Liver (tissue), 9 donors: ENCODE measurements around the gene CDH4. TPM values are rescaled to one million over a fixed set of nuclear protein-coding genes. Genes with fewer than 3 reads are reported as not detected.

Experiments
- DNase-seq: peaks from one replicate; pipeline ENCODE4 v3.0.0-alpha.2; 2017; ENCODE audit warnings: low spot score
- H3K27ac ChIP-seq, 2 donors: one replicate each; pipeline ENCODE4 v1.7.0; 2013; ENCODE audit warnings: inconsistent platforms in 2 of 2, low read length in 2 of 2, control low read depth in 1 of 2, low read depth in 1 of 2, mild to moderate bottlenecking in 1 of 2
- H3K27me3 ChIP-seq, 4 donors: one replicate each; pipeline versions ENCODE4 v1.6.1 to v1.7.0; 2013; ENCODE audit warnings: low read length in 3 of 4, inconsistent platforms in 1 of 4, mild to moderate bottlenecking in 1 of 4, moderate library complexity in 1 of 4; ENCODE audit not compliant: control insufficient read depth in 4 of 4, insufficient read depth in 4 of 4
- H3K36me3 ChIP-seq, 4 donors: one replicate each; pipeline versions ENCODE4 v1.6.1 to v1.7.0; 2013; ENCODE audit warnings: low read length in 3 of 4, mild to moderate bottlenecking in 3 of 4, low read depth in 1 of 4, moderate library complexity in 1 of 4; ENCODE audit not compliant: control insufficient read depth in 4 of 4, insufficient read depth in 3 of 4
- H3K4me1 ChIP-seq, 4 donors: one replicate each; pipeline versions ENCODE4 v1.6.1 to v1.7.0; 2013; ENCODE audit warnings: low read length in 3 of 4, mild to moderate bottlenecking in 3 of 4, moderate library complexity in 1 of 4; ENCODE audit not compliant: control insufficient read depth in 4 of 4, insufficient read depth in 4 of 4
- H3K4me3 ChIP-seq, 3 donors: one replicate each; pipeline versions ENCODE4 v1.6.1 to v1.7.0; 2013; ENCODE audit warnings: low read length in 3 of 3, control low read depth in 1 of 3, low read depth in 1 of 3, mild to moderate bottlenecking in 1 of 3
- H3K9ac ChIP-seq, 2 donors: one replicate each; pipeline ENCODE4 v1.7.0; 2013; ENCODE audit warnings: low read length in 2 of 2, mild to moderate bottlenecking in 2 of 2, moderate library complexity in 2 of 2, control low read depth in 1 of 2, low read depth in 1 of 2
- H3K9me3 ChIP-seq, 4 donors: one replicate each; pipeline versions ENCODE4 v1.6.1 to v1.7.0; 2013; ENCODE audit warnings: low read length in 3 of 4; ENCODE audit not compliant: control insufficient read depth in 4 of 4
- EGR1 ChIP-seq, 2 donors: IDR thresholded peaks; 2 replicates each; pipeline ENCODE4 v1.6.1; 2016 to 2018; ENCODE audit warnings: antibody characterized with exemption in 2 of 2, low read depth in 2 of 2
- FOXA1 ChIP-seq: IDR thresholded peaks from 2 replicates; pipeline ENCODE4 v1.6.1; 2016; ENCODE audit warnings: antibody characterized with exemption
- FOXA2 ChIP-seq: IDR thresholded peaks from 2 replicates; pipeline ENCODE4 v1.6.1; 2016; ENCODE audit warnings: antibody characterized with exemption
- GABPA ChIP-seq, 2 donors: IDR thresholded peaks in 1 of 2; conservative IDR thresholded peaks in 1 of 2; 2 replicates each; pipeline ENCODE4 v1.6.1; 2016; ENCODE audit warnings: antibody characterized with exemption in 2 of 2, mild to moderate bottlenecking in 1 of 2, moderate library complexity in 1 of 2
- HNF4A ChIP-seq, 2 donors: conservative IDR thresholded peaks; 2 replicates each; pipeline ENCODE4 v1.6.1; 2016; ENCODE audit warnings: antibody characterized with exemption in 2 of 2, mild to moderate bottlenecking in 2 of 2
- HNF4G ChIP-seq: IDR thresholded peaks from 2 replicates; pipeline ENCODE4 v1.6.1; 2016; ENCODE audit warnings: antibody characterized with exemption
- JUND ChIP-seq, 2 donors: IDR thresholded peaks; 2 replicates each; pipeline ENCODE4 v1.6.1; 2016; ENCODE audit warnings: antibody characterized with exemption in 2 of 2
- NR2F2 ChIP-seq: IDR thresholded peaks from 2 replicates; pipeline ENCODE4 v1.6.1; 2016; ENCODE audit warnings: antibody characterized with exemption
- RAD21 ChIP-seq, 2 donors: IDR thresholded peaks; 2 replicates each; pipeline ENCODE4 v1.6.1; 2016; ENCODE audit warnings: antibody characterized with exemption in 2 of 2, mild to moderate bottlenecking in 2 of 2
- RXRA ChIP-seq, 2 donors: IDR thresholded peaks; 2 replicates each; pipeline ENCODE4 v1.6.1; 2017 to 2018; ENCODE audit warnings: antibody characterized with exemption in 2 of 2, mild to moderate bottlenecking in 1 of 2
- SP1 ChIP-seq: IDR thresholded peaks from 2 replicates; pipeline ENCODE4 v1.6.1; 2018; ENCODE audit warnings: antibody characterized with exemption, mild to moderate bottlenecking
- TAF1 ChIP-seq: conservative IDR thresholded peaks from 2 replicates; pipeline ENCODE4 v1.6.1; 2016; ENCODE audit warnings: antibody characterized with exemption, mild to moderate bottlenecking
- YY1 ChIP-seq: IDR thresholded peaks from 2 replicates; pipeline ENCODE4 v1.6.1; 2016; ENCODE audit warnings: antibody characterized with exemption, mild to moderate bottlenecking
- WGBS: extraction: QIAGEN DNeasy Blood & Tissue Kit; methylation state at CpG from one replicate; pipeline ENCODE4 v1.1.7; 2013; 5-methylcytosine and 5-hydroxymethylcytosine counted together
- polyA plus RNA-seq, 2 donors: library from polyadenylated mRNA; stranded (reverse) in 1 of 2; unstranded in 1 of 2; fragments of 200-250 nt in 1 of 2; fragments of >200 nt in 1 of 2; fragmentation: Nextera tagmentation in 1 of 2; extraction: Ambion mirVana in 1 of 2; gene quantifications; one replicate each; pipeline versions ENCODE4 v1.2.1 to v1.2.3, GENCODE V29; 2013 to 2015
- total RNA-seq, 2 donors: library from RNA; depleted of rRNA; stranded (reverse); fragments of >200 nt; gene quantifications; one replicate each; pipeline ENCODE4 v1.2.3, GENCODE V29; 2014
- TF ChIP-seq, protein P1 (sequence below): IDR thresholded peaks from 2 replicates; pipeline ENCODE4 v1.6.1; 2016; ENCODE audit warnings: antibody characterized with exemption
- TF ChIP-seq, protein P2 (sequence below): IDR thresholded peaks from 2 replicates; pipeline ENCODE4 v1.6.1; 2016; ENCODE audit warnings: antibody characterized with exemption, mild to moderate bottlenecking
- TF ChIP-seq, protein P3 (sequence below): fragments of 150-350 bp; IDR thresholded peaks from 2 replicates; pipeline ENCODE4 v1.5.1; 2017; ENCODE audit warnings: improper control_type of control experiment, low read depth, low read length; ENCODE audit not compliant: missing input control
- TF ChIP-seq, protein P4 (sequence below): IDR thresholded peaks from 2 replicates; pipeline ENCODE4 v1.6.1; 2016; ENCODE audit warnings: antibody characterized with exemption
- TF ChIP-seq, protein P5 (sequence below): IDR thresholded peaks from 2 replicates; pipeline ENCODE4 v1.6.1; 2016; ENCODE audit warnings: antibody characterized with exemption
- donor health status: healthy.
- donor health status: healthy.
- donor health status: healthy.
- donor health status: healthy.
- donor health status: healthy.

CDH4 gene
- total and polyA plus RNA-seq, 4 donors: 0.03 to 0.25 (median 0.19) TPM; not detected in 1

DNA sequence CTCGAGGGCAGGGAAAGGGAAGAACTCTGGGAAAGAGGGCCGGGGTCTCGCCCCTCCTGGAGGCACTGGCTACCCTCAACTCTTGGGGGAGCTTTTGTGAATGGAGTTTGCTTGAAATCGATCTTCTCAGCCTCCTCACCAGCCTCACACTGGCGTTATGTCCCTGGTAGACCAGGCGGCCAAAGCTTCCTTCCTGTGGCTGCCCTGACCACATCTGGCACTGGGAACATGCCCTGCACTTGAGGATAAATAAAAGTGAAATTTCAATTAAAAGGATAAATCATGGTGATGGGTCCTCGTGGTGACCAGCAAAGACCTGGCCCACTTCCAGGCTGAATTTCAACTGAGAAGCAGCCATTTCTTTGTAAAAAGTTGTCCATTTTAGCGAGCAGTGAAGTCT is 578.9 kb downstream of the CDH4 start:
- Histone ChIP-seq H3K4me1 (no peaks in the 10 kb centered on the region), H3K9ac (no peak overlapping the region), H3K9me3 (peaks cover 0 to 5% (median 0%) of the 10 kb centered on the region in 4 donors), H3K36me3 (no peaks in the 10 kb centered on the region), H3K27me3 (peaks cover 0 to 7% (median 0%) of the 10 kb centered on the region in 4 donors), H3K4me3 (no peak overlapping the region), H3K27ac (no peak overlapping the region)
- DNase-seq: no peak
- 69% methylated on average over 8 of the region's 8 CpGs for WGBS
- TF ChIP-seq FOXA2 (no peak), HNF4A (conservative IDR thresholded peaks at IDR 0.05) (no peak), YY1 (no peak), SP1 (no peak), GABPA (IDR thresholded peaks at IDR 0.05 in 1 of 2, conservative IDR thresholded peaks at IDR 0.05 in 1 of 2) (no peak), RXRA (IDR thresholded peaks at IDR 0.05) (no peak), TAF1 (no peak), RAD21 (IDR thresholded peaks at IDR 0.05) (no peak), NR2F2 (no peak), EGR1 (IDR thresholded peaks at IDR 0.05; ENCODE audit: low read depth in 2 of 2) (no peak), JUND (IDR thresholded peaks at IDR 0.05) (no peak), FOXA1 (no peak), HNF4G (no peak)
- TF ChIP-seq, protein P1, sequence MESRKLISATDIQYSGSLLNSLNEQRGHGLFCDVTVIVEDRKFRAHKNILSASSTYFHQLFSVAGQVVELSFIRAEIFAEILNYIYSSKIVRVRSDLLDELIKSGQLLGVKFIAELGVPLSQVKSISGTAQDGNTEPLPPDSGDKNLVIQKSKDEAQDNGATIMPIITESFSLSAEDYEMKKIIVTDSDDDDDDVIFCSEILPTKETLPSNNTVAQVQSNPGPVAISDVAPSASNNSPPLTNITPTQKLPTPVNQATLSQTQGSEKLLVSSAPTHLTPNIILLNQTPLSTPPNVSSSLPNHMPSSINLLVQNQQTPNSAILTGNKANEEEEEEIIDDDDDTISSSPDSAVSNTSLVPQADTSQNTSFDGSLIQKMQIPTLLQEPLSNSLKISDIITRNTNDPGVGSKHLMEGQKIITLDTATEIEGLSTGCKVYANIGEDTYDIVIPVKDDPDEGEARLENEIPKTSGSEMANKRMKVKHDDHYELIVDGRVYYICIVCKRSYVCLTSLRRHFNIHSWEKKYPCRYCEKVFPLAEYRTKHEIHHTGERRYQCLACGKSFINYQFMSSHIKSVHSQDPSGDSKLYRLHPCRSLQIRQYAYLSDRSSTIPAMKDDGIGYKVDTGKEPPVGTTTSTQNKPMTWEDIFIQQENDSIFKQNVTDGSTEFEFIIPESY: no peak
- TF ChIP-seq, protein P2, sequence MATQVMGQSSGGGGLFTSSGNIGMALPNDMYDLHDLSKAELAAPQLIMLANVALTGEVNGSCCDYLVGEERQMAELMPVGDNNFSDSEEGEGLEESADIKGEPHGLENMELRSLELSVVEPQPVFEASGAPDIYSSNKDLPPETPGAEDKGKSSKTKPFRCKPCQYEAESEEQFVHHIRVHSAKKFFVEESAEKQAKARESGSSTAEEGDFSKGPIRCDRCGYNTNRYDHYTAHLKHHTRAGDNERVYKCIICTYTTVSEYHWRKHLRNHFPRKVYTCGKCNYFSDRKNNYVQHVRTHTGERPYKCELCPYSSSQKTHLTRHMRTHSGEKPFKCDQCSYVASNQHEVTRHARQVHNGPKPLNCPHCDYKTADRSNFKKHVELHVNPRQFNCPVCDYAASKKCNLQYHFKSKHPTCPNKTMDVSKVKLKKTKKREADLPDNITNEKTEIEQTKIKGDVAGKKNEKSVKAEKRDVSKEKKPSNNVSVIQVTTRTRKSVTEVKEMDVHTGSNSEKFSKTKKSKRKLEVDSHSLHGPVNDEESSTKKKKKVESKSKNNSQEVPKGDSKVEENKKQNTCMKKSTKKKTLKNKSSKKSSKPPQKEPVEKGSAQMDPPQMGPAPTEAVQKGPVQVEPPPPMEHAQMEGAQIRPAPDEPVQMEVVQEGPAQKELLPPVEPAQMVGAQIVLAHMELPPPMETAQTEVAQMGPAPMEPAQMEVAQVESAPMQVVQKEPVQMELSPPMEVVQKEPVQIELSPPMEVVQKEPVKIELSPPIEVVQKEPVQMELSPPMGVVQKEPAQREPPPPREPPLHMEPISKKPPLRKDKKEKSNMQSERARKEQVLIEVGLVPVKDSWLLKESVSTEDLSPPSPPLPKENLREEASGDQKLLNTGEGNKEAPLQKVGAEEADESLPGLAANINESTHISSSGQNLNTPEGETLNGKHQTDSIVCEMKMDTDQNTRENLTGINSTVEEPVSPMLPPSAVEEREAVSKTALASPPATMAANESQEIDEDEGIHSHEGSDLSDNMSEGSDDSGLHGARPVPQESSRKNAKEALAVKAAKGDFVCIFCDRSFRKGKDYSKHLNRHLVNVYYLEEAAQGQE: no peak
- TF ChIP-seq, protein P3, sequence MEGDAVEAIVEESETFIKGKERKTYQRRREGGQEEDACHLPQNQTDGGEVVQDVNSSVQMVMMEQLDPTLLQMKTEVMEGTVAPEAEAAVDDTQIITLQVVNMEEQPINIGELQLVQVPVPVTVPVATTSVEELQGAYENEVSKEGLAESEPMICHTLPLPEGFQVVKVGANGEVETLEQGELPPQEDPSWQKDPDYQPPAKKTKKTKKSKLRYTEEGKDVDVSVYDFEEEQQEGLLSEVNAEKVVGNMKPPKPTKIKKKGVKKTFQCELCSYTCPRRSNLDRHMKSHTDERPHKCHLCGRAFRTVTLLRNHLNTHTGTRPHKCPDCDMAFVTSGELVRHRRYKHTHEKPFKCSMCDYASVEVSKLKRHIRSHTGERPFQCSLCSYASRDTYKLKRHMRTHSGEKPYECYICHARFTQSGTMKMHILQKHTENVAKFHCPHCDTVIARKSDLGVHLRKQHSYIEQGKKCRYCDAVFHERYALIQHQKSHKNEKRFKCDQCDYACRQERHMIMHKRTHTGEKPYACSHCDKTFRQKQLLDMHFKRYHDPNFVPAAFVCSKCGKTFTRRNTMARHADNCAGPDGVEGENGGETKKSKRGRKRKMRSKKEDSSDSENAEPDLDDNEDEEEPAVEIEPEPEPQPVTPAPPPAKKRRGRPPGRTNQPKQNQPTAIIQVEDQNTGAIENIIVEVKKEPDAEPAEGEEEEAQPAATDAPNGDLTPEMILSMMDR: no peak
- TF ChIP-seq, protein P4, sequence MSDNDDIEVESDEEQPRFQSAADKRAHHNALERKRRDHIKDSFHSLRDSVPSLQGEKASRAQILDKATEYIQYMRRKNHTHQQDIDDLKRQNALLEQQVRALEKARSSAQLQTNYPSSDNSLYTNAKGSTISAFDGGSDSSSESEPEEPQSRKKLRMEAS: no peak
- TF ChIP-seq, protein P5, sequence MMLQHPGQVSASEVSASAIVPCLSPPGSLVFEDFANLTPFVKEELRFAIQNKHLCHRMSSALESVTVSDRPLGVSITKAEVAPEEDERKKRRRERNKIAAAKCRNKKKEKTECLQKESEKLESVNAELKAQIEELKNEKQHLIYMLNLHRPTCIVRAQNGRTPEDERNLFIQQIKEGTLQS: no peak
